ENCODE data around the gene LDLRAD2.

DNA sequence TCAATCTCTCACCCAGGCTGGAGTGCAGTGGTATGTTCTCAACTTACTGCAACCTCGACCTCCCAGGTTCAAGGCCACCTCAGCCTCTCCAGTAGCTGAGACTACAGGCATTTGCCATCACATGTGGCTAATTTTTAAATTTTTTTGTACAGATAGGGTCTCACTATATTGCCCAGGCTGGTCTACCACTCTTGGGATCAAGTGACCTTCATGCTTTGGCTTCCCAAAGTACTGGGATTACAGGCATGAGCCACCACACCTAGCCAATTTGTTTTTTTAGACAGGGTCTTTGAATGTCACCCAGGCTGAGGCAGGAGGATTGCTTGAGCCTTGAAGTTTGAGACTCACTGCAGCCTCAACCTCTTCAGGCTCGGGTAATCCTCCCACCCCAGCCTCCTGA, 19.0 kb upstream of the LDLRAD2 start:
- TF ChIP-seq, protein P1, sequence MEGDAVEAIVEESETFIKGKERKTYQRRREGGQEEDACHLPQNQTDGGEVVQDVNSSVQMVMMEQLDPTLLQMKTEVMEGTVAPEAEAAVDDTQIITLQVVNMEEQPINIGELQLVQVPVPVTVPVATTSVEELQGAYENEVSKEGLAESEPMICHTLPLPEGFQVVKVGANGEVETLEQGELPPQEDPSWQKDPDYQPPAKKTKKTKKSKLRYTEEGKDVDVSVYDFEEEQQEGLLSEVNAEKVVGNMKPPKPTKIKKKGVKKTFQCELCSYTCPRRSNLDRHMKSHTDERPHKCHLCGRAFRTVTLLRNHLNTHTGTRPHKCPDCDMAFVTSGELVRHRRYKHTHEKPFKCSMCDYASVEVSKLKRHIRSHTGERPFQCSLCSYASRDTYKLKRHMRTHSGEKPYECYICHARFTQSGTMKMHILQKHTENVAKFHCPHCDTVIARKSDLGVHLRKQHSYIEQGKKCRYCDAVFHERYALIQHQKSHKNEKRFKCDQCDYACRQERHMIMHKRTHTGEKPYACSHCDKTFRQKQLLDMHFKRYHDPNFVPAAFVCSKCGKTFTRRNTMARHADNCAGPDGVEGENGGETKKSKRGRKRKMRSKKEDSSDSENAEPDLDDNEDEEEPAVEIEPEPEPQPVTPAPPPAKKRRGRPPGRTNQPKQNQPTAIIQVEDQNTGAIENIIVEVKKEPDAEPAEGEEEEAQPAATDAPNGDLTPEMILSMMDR (conservative IDR thresholded peaks at IDR 0.05; ENCODE audit: low read depth, low read length): no peak
- TF ChIP-seq EZH2 (IDR thresholded peaks at IDR 0.05; ENCODE audit: borderline replicate concordance, low read depth, low read length, poor library complexity, severe bottlenecking): no peak
